HG03342 (cell line): Measurements from ENCODE around the gene PANK4.

Experiments
- ATAC-seq: cut with Tn5 transposase; IDR thresholded peaks from one replicate; pipeline ENCODE4 v1.9.1; 2021; ENCODE audit warnings: mild to moderate bottlenecking, moderate library complexity; ENCODE audit not compliant: unreplicated experiment

Gene PANK4

GRCh38 chr1:2480236-2480985, 46.0 kb downstream of the PANK4 start:
- ATAC-seq: no peak

- ATAC-seq: no peak
These were observed 46.8 kb downstream of the PANK4 start for GRCh38 chr1:2479618-2480017.

- ATAC-seq: no peak
These were observed 47.2 kb downstream of the PANK4 start for GRCh38 chr1:2479186-2479585.

GRCh38 chr1:2477791-2478499, 48.5 kb downstream of the PANK4 start:
- no peak for ATAC-seq

GRCh38 chr1:2477309-2477708, 49.1 kb downstream of the PANK4 start:
- no peak for ATAC-seq

GRCh38 chr1:2476061-2476999, 50.1 kb downstream of the PANK4 start, which contains the start of gene PLCH2:
PLCH2 (plus strand) TSS chr1:2476289; CDS start chr1:2476589, 300 bp downstream.
- ATAC-seq: no peak

GRCh38 chr1:2475571-2475970, 50.8 kb downstream of the PANK4 start:
- ATAC-seq: no peak

- no peak for ATAC-seq
These were observed 51.4 kb downstream of the PANK4 start for GRCh38 chr1:2474933-2475371.

- no peak for ATAC-seq
These were observed 52.1 kb downstream of the PANK4 start for GRCh38 chr1:2474104-2474844.

- ATAC-seq: no peak
These were observed 53.2 kb downstream of the PANK4 start for GRCh38 chr1:2473198-2473597.

- ATAC-seq: no peak
These were observed 53.7 kb downstream of the PANK4 start for GRCh38 chr1:2472561-2473177.

GRCh38 chr1:2472109-2472508, 54.3 kb downstream of the PANK4 start:
- ATAC-seq: no peak

GRCh38 chr1:2471587-2472001, 54.8 kb downstream of the PANK4 start:
- no peak for ATAC-seq

- ATAC-seq: no peak
These were observed 55.3 kb downstream of the PANK4 start for GRCh38 chr1:2471159-2471471.

GRCh38 chr1:2470290-2471158, 55.9 kb downstream of the PANK4 start:
- no peak for ATAC-seq

GRCh38 chr1:2469103-2469940, 57.1 kb downstream of the PANK4 start:
- no peak for ATAC-seq

GRCh38 chr1:2468540-2468939, 57.9 kb downstream of the PANK4 start:
- no peak for ATAC-seq

- ATAC-seq: no peak
These were observed 58.3 kb downstream of the PANK4 start for GRCh38 chr1:2468041-2468472.
